ENCODE data around the gene CAPZA2. TPM values are rescaled to one million over a fixed set of nuclear protein-coding genes. Genes with fewer than 3 reads are reported as not detected.

The CAPZA2 gene
- total and polyA plus RNA-seq, 9 of the 15 experiments (the other 6 are each of a cell fraction or from before 2014, with no cell fraction given): 67.0 to 524 (median 176) TPM

- TF ChIP-seq, protein P1, sequence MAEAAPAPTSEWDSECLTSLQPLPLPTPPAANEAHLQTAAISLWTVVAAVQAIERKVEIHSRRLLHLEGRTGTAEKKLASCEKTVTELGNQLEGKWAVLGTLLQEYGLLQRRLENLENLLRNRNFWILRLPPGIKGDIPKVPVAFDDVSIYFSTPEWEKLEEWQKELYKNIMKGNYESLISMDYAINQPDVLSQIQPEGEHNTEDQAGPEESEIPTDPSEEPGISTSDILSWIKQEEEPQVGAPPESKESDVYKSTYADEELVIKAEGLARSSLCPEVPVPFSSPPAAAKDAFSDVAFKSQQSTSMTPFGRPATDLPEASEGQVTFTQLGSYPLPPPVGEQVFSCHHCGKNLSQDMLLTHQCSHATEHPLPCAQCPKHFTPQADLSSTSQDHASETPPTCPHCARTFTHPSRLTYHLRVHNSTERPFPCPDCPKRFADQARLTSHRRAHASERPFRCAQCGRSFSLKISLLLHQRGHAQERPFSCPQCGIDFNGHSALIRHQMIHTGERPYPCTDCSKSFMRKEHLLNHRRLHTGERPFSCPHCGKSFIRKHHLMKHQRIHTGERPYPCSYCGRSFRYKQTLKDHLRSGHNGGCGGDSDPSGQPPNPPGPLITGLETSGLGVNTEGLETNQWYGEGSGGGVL (CRISPR knock-in tag; IDR thresholded peaks at IDR 0.05): no peak
- no peak for TF ChIP-seq RUNX1 (IDR thresholded peaks at IDR 0.05; ENCODE audit: low read depth)
- no peak for TF ChIP-seq AFF4 (CRISPR knock-in tag; IDR thresholded peaks at IDR 0.05)
- TF ChIP-seq MED1 (CRISPR knock-in tag; IDR thresholded peaks at IDR 0.05; ENCODE audit: borderline replicate concordance): no peak
- TF ChIP-seq LARP7 (IDR thresholded peaks at IDR 0.05): no peak
- TF ChIP-seq PHB2 (IDR thresholded peaks at IDR 0.05; ENCODE audit: low read depth): no peak
- TF ChIP-seq FOSL1 (tag; conservative IDR thresholded peaks at IDR 0.05): no peak
- no peak for TF ChIP-seq STAT5B (CRISPR knock-in tag; IDR thresholded peaks at IDR 0.05)
- TF ChIP-seq NFATC3 (IDR thresholded peaks at IDR 0.05): 0 out of 2 replicates have a peak, but pooled peaks have one; percentile 16
- TF ChIP-seq FOXP4 (CRISPR knock-in tag; IDR thresholded peaks at IDR 0.05; ENCODE audit: borderline replicate concordance): no peak
- TF ChIP-seq ZNF778 (CRISPR knock-in tag; IDR thresholded peaks at IDR 0.05): no peak
These were observed 90.4 kb downstream of the CAPZA2 start (continued) for GRCh38 chr7:116952635-116953371.

Measured in K562 (cell line).